GM13976 (cell line): ENCODE data around the gene ANO9.

Experiments
- DNase-seq: peaks from one replicate; pipeline ENCODE4 v3.0.0; 2012; ENCODE audit warnings: low spot score
- in situ Hi-C: fragments of 300-500 bp; cut with MboI; formaldehyde crosslinking; loops from one replicate; pipeline ENCODE4 v1.12.0; 2022; ENCODE audit warnings: low sequenced_read_pairs, mixed read lengths, inconsistent platforms; ENCODE audit not compliant: unreplicated experiment
- TF ChIP-seq, protein P1 (sequence below): IDR thresholded peaks from 2 replicates; pipeline ENCODE4 v1.5.1; 2012; ENCODE audit warnings: borderline replicate concordance, mild to moderate bottlenecking; ENCODE audit not compliant: insufficient read depth; ENCODE audit errors: extremely low read depth, missing control alignments, control extremely low read depth

Gene ANO9

DNA sequence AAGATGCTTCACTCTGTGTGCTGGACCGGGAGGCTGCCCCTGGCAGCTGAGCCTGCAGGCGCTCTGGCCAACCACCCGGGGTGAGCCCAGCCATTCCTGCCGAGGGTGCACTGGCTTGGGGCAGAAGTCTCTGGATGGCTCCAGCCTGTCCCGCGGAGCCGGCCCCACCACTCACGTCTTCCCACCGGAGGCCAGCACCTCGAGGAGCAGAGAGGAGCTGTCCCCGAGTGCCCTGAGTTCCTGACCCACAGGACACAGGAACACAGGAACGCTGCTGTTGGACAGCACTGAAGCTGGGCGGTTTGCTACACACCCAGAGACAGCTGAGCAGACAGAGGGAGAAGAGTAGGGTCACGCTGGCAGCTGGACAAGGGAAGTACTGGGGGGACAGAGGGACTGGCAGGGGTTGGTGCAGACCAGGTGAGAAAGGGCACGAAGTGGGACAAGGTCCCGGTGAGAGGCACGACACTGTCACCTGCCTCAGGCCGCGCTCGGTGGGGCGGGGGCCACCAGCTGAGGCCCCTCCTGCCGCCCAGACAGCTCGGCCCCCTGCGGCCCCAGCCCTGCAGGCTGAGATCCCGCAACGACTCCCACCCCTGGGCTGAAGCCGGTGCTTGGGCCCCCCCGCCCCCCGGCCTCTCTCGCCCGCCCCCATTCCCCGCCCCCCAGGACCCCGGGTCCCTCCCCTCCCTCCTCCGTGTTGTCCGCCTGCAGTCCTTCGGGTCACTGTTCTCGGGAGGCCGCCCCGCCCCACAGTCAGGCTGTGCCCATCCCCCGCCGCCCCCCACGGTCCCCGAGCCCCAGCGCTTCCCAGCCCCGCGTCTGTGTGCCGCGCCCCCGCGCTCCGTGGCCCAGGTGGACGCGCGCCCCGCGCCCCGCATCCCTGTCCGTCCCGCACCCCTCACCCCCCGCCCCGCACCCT is 73.1 kb downstream of the ANO9 start:
- in situ Hi-C loops, result loop anchor here (10.0 kb wide), 1 partner anchor 124 kb away; no protein-coding TSS in a partner anchor
- TF ChIP-seq, protein P1, sequence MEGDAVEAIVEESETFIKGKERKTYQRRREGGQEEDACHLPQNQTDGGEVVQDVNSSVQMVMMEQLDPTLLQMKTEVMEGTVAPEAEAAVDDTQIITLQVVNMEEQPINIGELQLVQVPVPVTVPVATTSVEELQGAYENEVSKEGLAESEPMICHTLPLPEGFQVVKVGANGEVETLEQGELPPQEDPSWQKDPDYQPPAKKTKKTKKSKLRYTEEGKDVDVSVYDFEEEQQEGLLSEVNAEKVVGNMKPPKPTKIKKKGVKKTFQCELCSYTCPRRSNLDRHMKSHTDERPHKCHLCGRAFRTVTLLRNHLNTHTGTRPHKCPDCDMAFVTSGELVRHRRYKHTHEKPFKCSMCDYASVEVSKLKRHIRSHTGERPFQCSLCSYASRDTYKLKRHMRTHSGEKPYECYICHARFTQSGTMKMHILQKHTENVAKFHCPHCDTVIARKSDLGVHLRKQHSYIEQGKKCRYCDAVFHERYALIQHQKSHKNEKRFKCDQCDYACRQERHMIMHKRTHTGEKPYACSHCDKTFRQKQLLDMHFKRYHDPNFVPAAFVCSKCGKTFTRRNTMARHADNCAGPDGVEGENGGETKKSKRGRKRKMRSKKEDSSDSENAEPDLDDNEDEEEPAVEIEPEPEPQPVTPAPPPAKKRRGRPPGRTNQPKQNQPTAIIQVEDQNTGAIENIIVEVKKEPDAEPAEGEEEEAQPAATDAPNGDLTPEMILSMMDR, result no peak
- no peak for DNase-seq

DNA sequence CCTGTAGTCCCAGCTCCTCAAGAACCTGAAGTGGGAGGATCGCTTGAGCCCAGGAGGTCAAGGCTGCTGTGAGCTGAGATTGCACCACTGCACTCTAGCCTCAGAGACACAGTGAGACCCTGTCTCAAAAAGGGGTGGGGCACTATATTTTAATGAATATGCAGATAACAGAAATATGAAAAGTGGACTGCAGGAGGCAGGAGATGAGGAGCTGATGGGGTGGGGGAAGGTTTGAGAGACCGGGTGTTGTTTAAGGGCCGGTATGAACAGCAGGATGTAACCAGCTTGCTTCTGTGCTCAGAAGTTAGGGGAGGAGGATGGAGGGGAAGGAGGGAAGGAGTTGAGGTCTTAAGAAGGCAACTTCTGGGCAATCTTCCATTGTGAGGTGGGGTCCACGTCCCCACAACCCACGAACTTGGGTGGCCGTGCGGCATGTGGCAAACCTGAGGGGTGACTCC is 73.8 kb downstream of the ANO9 start:
- TF ChIP-seq, protein P1, result no peak
- in situ Hi-C loops, result loop anchor here (10.0 kb wide), 1 partner anchor 123 kb away; no protein-coding TSS in a partner anchor

More for the DNA sequence above, 73.8 kb downstream of the ANO9 start:
- no peak for DNase-seq
